AG10803 (cell line): Measurements from ENCODE around the gene RADX.
"Not testable (repeated sequence)": the region's sequence is repeated elsewhere in the genome, so short reads cannot be mapped to it uniquely, and the experiment has no call there.

Experiments used
- DNase-seq: peaks from one replicate; pipeline ENCODE4 v3.0.0; 2010; ENCODE audit warnings: low read depth
- H3K4me3 ChIP-seq: 2 replicates; pipeline ENCODE4 v1.5.1; 2011; ENCODE audit warnings: mild to moderate bottlenecking, low read length, control low read depth
- TF ChIP-seq, protein P1 (sequence below): conservative IDR thresholded peaks from 2 replicates; pipeline ENCODE4 v1.5.1; 2011; ENCODE audit warnings: mild to moderate bottlenecking, low read length, control low read depth, inconsistent platforms

The RADX gene

GRCh38 chrX:106621836-106622235, 10.1 kb downstream of the RADX start:
- TF ChIP-seq, protein P1, sequence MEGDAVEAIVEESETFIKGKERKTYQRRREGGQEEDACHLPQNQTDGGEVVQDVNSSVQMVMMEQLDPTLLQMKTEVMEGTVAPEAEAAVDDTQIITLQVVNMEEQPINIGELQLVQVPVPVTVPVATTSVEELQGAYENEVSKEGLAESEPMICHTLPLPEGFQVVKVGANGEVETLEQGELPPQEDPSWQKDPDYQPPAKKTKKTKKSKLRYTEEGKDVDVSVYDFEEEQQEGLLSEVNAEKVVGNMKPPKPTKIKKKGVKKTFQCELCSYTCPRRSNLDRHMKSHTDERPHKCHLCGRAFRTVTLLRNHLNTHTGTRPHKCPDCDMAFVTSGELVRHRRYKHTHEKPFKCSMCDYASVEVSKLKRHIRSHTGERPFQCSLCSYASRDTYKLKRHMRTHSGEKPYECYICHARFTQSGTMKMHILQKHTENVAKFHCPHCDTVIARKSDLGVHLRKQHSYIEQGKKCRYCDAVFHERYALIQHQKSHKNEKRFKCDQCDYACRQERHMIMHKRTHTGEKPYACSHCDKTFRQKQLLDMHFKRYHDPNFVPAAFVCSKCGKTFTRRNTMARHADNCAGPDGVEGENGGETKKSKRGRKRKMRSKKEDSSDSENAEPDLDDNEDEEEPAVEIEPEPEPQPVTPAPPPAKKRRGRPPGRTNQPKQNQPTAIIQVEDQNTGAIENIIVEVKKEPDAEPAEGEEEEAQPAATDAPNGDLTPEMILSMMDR = no peak
- DNase-seq = no peak
- H3K4me3 ChIP-seq = no peak overlapping the region

GRCh38 chrX:106626789-106627188, 15.0 kb downstream of the RADX start:
- DNase-seq = no peak
- TF ChIP-seq, protein P1 = no peak
- H3K4me3 ChIP-seq = no peak overlapping the region

DNA sequence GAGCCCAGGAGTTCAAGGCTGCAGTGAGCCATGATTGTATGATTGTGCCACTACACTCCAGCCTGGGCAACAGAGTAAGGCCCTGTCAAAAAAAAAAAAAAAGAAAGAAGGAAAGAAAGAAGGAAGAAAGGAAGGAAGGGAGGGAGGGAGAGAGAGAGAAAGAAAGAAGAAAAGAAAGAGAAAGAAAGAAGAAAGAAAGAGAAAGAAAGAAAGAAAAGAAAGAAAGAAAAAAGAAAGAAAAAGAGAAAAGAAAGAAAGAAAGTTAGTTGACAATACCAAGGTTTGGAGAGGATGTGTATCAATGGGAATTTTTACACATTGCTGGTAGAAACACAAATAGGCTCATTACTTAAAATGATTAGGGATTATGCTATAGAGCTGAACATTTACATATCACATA, 19.8 kb downstream of the RADX start:
- DNase-seq = no peak
- no peak overlapping the region for H3K4me3 ChIP-seq
- TF ChIP-seq, protein P1 = no peak

- TF ChIP-seq, protein P1 = no peak
- H3K4me3 ChIP-seq = no peak overlapping the region
- DNase-seq = no peak
Observed at GRCh38 chrX:106649523-106650428, 38.0 kb downstream of the RADX start.

DNA sequence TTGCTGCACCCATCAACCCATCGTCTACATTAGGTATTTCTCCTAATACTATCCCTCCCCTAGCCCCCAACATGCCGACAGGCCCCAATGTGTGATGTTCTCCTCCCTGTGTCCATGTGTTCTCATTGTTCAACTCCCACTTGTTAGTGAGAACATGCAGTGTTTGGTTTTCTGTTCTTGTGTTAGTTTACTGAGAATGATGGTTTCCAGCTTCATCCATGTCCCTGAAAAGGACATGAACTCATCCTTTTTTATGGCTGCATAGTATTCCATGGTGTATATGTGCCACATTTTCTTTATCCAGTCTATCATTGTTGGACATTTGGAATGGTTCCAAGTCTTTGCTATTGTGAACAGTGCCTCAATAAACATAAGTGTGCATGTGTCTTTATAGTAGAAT, 41.8 kb downstream of the RADX start:
- H3K4me3 ChIP-seq, DNase-seq: not testable (repeated sequence)

GRCh38 chrX:106670631-106671030, 58.9 kb downstream of the RADX start:
- no peak for DNase-seq
- no peak overlapping the region for H3K4me3 ChIP-seq
- TF ChIP-seq, protein P1 = no peak

DNA sequence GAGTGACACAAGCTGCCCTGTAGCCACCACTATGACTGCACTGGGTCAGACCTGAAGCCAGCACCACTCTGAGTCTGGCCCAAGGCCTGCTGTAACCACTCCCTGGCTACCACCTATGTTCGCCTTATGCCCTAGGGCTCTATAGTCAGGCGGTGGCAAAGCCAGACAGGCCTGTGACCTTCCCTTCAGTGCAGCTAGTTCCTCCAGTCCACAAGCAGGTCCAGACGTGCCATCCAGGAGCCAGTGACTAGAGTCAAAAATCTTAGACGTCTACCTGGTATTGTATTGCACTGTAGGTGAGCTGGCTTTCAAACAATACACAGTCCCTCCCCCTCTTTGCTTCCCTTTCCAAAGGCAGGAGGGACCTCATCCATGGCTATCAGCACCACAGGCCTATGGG, 60.7 kb downstream of the RADX start:
- TF ChIP-seq, protein P1 = no peak
- H3K4me3 ChIP-seq = no peak overlapping the region
- no peak for DNase-seq
